HCT116 (cell line): ENCODE measurements around the gene CCDC195. TPM values are rescaled to one million over a fixed set of nuclear protein-coding genes. Genes with fewer than 3 reads are reported as not detected.

ENCODE experiments used
- ATAC-seq: fragments of 200-7000 bp; cut with Tn5 transposase; 2 replicates; pipeline ENCODE4 v1.9.1; 2020; ENCODE audit warnings: mild to moderate bottlenecking, moderate library complexity
- BruUV-seq: library from RNA; stranded (reverse); fragments of 400-500 nt; replicated peaks from 2 replicates; lab custom pipeline; 2021; lab: Mats Ljungman, UMichigan
- CTCF ChIA-PET: fragments of 300-600 bp; sonication (Branson Sonifier 250); formaldehyde crosslinking; loops from one replicate; lab custom pipeline; 2021; ENCODE audit warnings: antibody characterized with exemption; lab: Charles Lee
- POLR2A ChIA-PET: fragments of 300-600, 350-600 bp; sonication (Branson Sonifier 250); formaldehyde crosslinking; loops from one replicate; lab custom pipeline; 2021; ENCODE audit warnings: antibody characterized with exemption; lab: Charles Lee
- RAD21 ChIA-PET, 2 experiments: fragments of 300-600 bp; sonication (Branson Sonifier 250); formaldehyde crosslinking; loops; one replicate each; lab custom pipeline; 2023; ENCODE audit warnings: low total read pairs in 2 of 2; ENCODE audit not compliant: uncharacterized antibody in 2 of 2, unreplicated experiment in 2 of 2, low non-redundant PET in 1 of 2; lab: Charles Lee
- DNase-seq: peaks from one replicate; pipeline ENCODE4 v3.0.0-alpha.2; 2010; ENCODE audit warnings: low read depth, low spot score
- H2AFZ ChIP-seq: fragments of 200-600 bp; shearing (Covaris generic), sonication (generic); 2 replicates; pipeline ENCODE4 v1.6.1; 2017; ENCODE audit warnings: low read depth, mixed run types, mixed read lengths, antibody characterized with exemption, low read length; ENCODE audit not compliant: poor library complexity, severe bottlenecking
- H3K27ac ChIP-seq: 2 replicates; pipeline ENCODE4 v1.5.1; 2012; ENCODE audit warnings: low read depth, low read length
- H3K27me3 ChIP-seq: fragments of 200-600 bp; sonication (generic); 2 replicates; pipeline ENCODE4 v1.6.1; 2016; ENCODE audit warnings: mixed run types, low read length, mixed read lengths; ENCODE audit not compliant: insufficient read depth
- H3K36me3 ChIP-seq, 2 experiments: fragments of 200-500 bp in 1 of 2; fragments of 200-600 bp in 1 of 2; sonication (Bioruptor generic) in 1 of 2; sonication (generic) in 1 of 2; 2 replicates each; pipeline versions ENCODE4 v1.5.1 to v1.6.1; 2014 to 2016; ENCODE audit warnings: low read length in 2 of 2, inconsistent platforms in 1 of 2, mixed read lengths in 1 of 2, mixed run types in 1 of 2; ENCODE audit not compliant: insufficient read depth in 2 of 2, control insufficient read depth in 1 of 2
- H3K4me1 ChIP-seq, 2 experiments: fragments of 200-600 bp in 1 of 2; sonication (generic) in 1 of 2; 2 replicates each; pipeline versions ENCODE4 v1.5.1 to v1.6.1; 2012 to 2017; ENCODE audit warnings: low read length in 2 of 2, inconsistent platforms in 1 of 2, mild to moderate bottlenecking in 1 of 2, mixed read lengths in 1 of 2, mixed run types in 1 of 2, moderate library complexity in 1 of 2; ENCODE audit not compliant: insufficient read depth in 2 of 2, control insufficient read depth in 1 of 2
- H3K4me2 ChIP-seq: fragments of 200-600 bp; sonication (generic); 2 replicates; pipeline ENCODE4 v1.6.1; 2017; ENCODE audit warnings: mixed run types, low read length, mixed read lengths
- H3K4me3 ChIP-seq, 2 experiments: fragments of 200-600 bp in 1 of 2; sonication (generic) in 1 of 2; replicated peaks in 1 of 2; 2 replicates each; pipeline ENCODE4 v1.5.1; 2011 to 2016; ENCODE audit warnings: low read length in 2 of 2, control low read depth in 1 of 2, low read depth in 1 of 2, mild to moderate bottlenecking in 1 of 2, mixed read lengths in 1 of 2, mixed run types in 1 of 2
- H3K79me2 ChIP-seq: fragments of 200-600 bp; sonication (generic); 2 replicates; pipeline ENCODE4 v1.6.1; 2017; ENCODE audit warnings: mild to moderate bottlenecking, mixed run types, low read length, moderate library complexity, mixed read lengths; ENCODE audit not compliant: insufficient read depth
- H3K9ac ChIP-seq: fragments of 200-600 bp; sonication (generic); 2 replicates; pipeline ENCODE4 v1.6.1; 2016; ENCODE audit warnings: low read length, mixed read lengths
- H3K9me2 ChIP-seq: fragments of 200-600 bp; sonication (generic), shearing (Covaris generic); 2 replicates; pipeline ENCODE4 v1.6.1; 2017; ENCODE audit warnings: mixed run types, mild to moderate bottlenecking, moderate library complexity; ENCODE audit not compliant: insufficient read depth
- H3K9me3 ChIP-seq, 2 experiments: fragments of 200-500 bp in 1 of 2; fragments of 200-600 bp in 1 of 2; sonication (Bioruptor generic) in 1 of 2; sonication (generic) in 1 of 2; 2 replicates each; pipeline ENCODE4 v1.6.1; 2014 to 2017; ENCODE audit warnings: low read length in 2 of 2, mixed read lengths in 2 of 2, inconsistent platforms in 1 of 2, low read depth in 1 of 2, mild to moderate bottlenecking in 1 of 2, mixed run types in 1 of 2, moderate library complexity in 1 of 2; ENCODE audit not compliant: control insufficient read depth in 1 of 2, insufficient read depth in 1 of 2
- H4K20me1 ChIP-seq: fragments of 200-600 bp; sonication (generic), shearing (Covaris generic); 2 replicates; pipeline ENCODE4 v1.6.1; 2017; ENCODE audit warnings: mixed run types, mild to moderate bottlenecking, moderate library complexity; ENCODE audit not compliant: insufficient read depth
- ATF3 ChIP-seq: IDR thresholded peaks from 2 replicates; pipeline ENCODE4 v1.6.1; 2012
- CTCF ChIP-seq, 3 experiments: fragments of 200-600 bp in 1 of 3; sonication (generic) in 1 of 3; IDR thresholded peaks in 2 of 3; conservative IDR thresholded peaks in 1 of 3; 2 replicates each; pipeline ENCODE4 v1.5.1; 2012 to 2017; ENCODE audit warnings: low read depth in 2 of 3, low read length in 2 of 3, antibody characterized with exemption in 1 of 3, borderline replicate concordance in 1 of 3, control low read depth in 1 of 3, mild to moderate bottlenecking in 1 of 3, mixed read lengths in 1 of 3, mixed run types in 1 of 3, moderate library complexity in 1 of 3; ENCODE audit not compliant: insufficient read depth in 1 of 3
- ELF1 ChIP-seq: IDR thresholded peaks from 2 replicates; pipeline ENCODE4 v1.6.1; 2012; ENCODE audit warnings: low read depth, borderline replicate concordance
- FOSL1 ChIP-seq: IDR thresholded peaks from 2 replicates; pipeline ENCODE4 v1.6.1; 2012; ENCODE audit warnings: low read depth
- POLR2AphosphoS5 ChIP-seq: IDR thresholded peaks from 2 replicates; pipeline ENCODE4 v1.6.1; 2011; ENCODE audit warnings: mild to moderate bottlenecking, low read depth, low read length, moderate library complexity
- RAD21 ChIP-seq: IDR thresholded peaks from 2 replicates; pipeline ENCODE4 v1.6.1; 2012; ENCODE audit warnings: low read depth, mild to moderate bottlenecking
- SP1 ChIP-seq: IDR thresholded peaks from 2 replicates; pipeline ENCODE4 v1.6.1; 2012; ENCODE audit warnings: low read depth
- TCF7L2 ChIP-seq: IDR thresholded peaks from 2 replicates; pipeline ENCODE4 v1.7.0; 2011; ENCODE audit warnings: borderline replicate concordance, inconsistent platforms; ENCODE audit not compliant: insufficient read depth, insufficient read length; ENCODE audit errors: extremely low read depth
- ZNF274 ChIP-seq: fragments of 200-500 bp; sonication (Bioruptor generic); IDR thresholded peaks from 2 replicates; pipeline ENCODE4 v1.6.1; 2014; ENCODE audit warnings: mild to moderate bottlenecking, low read depth, low read length, inconsistent platforms
- intact Hi-C: fragments of 100-400 bp; cut with micrococcal nuclease; formaldehyde crosslinking; loops from 2 replicates; pipeline ENCODE4 v1.10.0; 2022
- total RNA-seq: library from RNA; stranded (reverse); gene quantifications from one replicate; pipeline ENCODE4 v1.2.1, GENCODE V29; 2021; ENCODE audit not compliant: unreplicated experiment

The CCDC195 gene
- total RNA-seq, 1 experiment from 2014 or later, result not detected

GRCh38 chr2:224685121-224685520 lies 31.0 kb downstream of the CCDC195 start:
- CTCF ChIA-PET, result no interaction called here
- no peak overlapping the region for H3K27ac ChIP-seq
- H3K9me3 ChIP-seq, result no peaks in the 10 kb centered on the region
- TF ChIP-seq TCF7L2, result no peak
- no peak for TF ChIP-seq RAD21
- no peak for TF ChIP-seq ZNF274
- no peak for TF ChIP-seq POLR2AphosphoS5
- TF ChIP-seq ATF3, result no peak
- no peak for TF ChIP-seq SP1
- TF ChIP-seq ELF1, result no peak
- TF ChIP-seq, all 23 proteins: peak for 0
- ATAC-seq, result no peak
- Histone ChIP-seq H3K4me2 (no peak overlapping the region), H3K4me1 (peaks cover 12 to 19% of the 10 kb centered on the region in 2 experiments), H3K79me2 (no peaks in the 10 kb centered on the region), H3K9me2 (no peaks in the 10 kb centered on the region), H3K27me3 (no peaks in the 10 kb centered on the region), H2AFZ (no peak overlapping the region), H4K20me1 (no peaks in the 10 kb centered on the region), H3K4me3 (no peak overlapping the region), H3K9ac (no peak overlapping the region), H3K36me3 (no peaks in the 10 kb centered on the region)
- no TSS peak for BruUV-seq
- no peak for DNase-seq
- intact Hi-C loops, result no loop called here
- ChIA-PET POLR2A (no interaction called here), RAD21 (no interaction called here)

- ChIA-PET RAD21 (no interaction called here), CTCF (no interaction called here), POLR2A (no interaction called here)
- Histone ChIP-seq H3K4me2 (no peak overlapping the region), H3K4me1 (peaks cover 32 to 49% of the 10 kb centered on the region in 2 experiments), H3K9me2 (no peaks in the 10 kb centered on the region), H3K27ac (no peak overlapping the region), H3K27me3 (no peaks in the 10 kb centered on the region), H3K9ac (no peak overlapping the region), H3K36me3 (no peaks in the 10 kb centered on the region), H2AFZ (no peak overlapping the region), H3K79me2 (no peaks in the 10 kb centered on the region), H3K4me3 (no peak overlapping the region), H4K20me1 (no peaks in the 10 kb centered on the region), H3K9me3 (no peaks in the 10 kb centered on the region)
- ATAC-seq (no peak), DNase-seq (no peak)
- TF ChIP-seq CTCF (IDR thresholded peaks at IDR 0.05 in 2 of 3, conservative IDR thresholded peaks at IDR 0.05 in 1 of 3; ENCODE audit: borderline replicate concordance in 1 of 3, insufficient read depth in 1 of 3, low read depth in 2 of 3, low read length in 2 of 3), result no peak
- no peak for TF ChIP-seq FOSL1
- no TSS peak for BruUV-seq
- intact Hi-C loops, result no loop called here
Observed at GRCh38 chr2:224682134-224682533, 34.0 kb downstream of the CCDC195 start.
